ENCODE results near the gene CASP3. TPM values are rescaled to one million over a fixed set of nuclear protein-coding genes. Genes with fewer than 3 reads are reported as not detected.

Gene CASP3
- polyA plus RNA-seq, 4 donors: 37.2 to 66.6 (median 57.8) TPM

DNA sequence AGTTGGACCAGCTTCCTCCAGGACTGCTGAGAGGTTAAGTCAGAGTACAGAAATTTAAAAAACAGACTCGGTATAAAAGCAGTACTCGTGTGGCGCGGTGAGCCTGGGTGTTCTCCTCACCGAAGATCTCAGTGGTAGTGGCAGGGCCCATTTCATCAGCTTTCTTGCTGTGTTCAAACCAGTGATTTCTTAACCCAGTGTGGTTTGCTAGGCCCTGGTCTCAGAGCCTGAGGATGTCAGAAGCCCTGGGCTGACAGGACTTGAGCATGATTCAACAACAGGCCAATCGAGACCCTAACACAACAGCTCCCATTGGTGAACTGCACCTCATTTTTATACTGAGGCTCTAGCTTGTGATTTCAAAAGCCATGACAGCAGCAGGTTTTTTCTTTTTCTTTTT, 23.5 kb upstream of the CASP3 start:
- peaks cover 2 to 32% (median 4%) of the 10 kb centered on the region in 3 donors for H3K36me3 ChIP-seq (ENCODE audit: control insufficient read depth in 3 of 3, insufficient read depth in 2 of 3, low read depth in 1 of 3, low read length in 3 of 3)

DNA sequence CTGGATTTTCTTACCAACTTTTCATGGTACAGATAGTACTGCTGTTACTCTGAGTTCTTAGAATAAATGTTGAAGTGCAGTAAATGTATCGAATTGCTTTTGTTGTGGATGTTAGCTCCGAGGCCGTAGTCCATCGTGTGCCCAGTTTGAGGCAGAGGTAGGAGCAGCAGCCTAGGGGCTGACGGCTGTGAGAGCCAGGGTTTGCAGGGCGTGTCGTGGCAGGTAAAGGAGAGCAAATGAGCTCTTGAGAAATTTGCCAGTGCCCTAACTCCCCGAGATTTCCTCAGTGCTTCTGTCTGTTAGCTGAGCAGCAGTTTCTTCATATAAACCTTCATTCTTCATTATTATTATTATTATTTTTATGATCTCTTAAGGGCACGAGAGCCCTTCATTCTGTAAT, 21.9 kb upstream of the CASP3 start:
- H3K9me3 ChIP-seq (ENCODE audit: control insufficient read depth in 2 of 2, insufficient read depth in 1 of 2, low read depth in 1 of 2, low read length in 1 of 2): no peaks in the 10 kb centered on the region
- peak in 1 of 2 donors; percentile 27 for DNase-seq
- peaks cover 0 to 6% (median 0%) of the 10 kb centered on the region in 3 donors for H3K4me1 ChIP-seq (ENCODE audit: control insufficient read depth in 3 of 3, insufficient read depth in 2 of 3, low read depth in 1 of 3, low read length in 2 of 3)
- no peaks in the 10 kb centered on the region for H3K27me3 ChIP-seq (ENCODE audit: control insufficient read depth in 3 of 3, insufficient read depth in 3 of 3, low read length in 3 of 3)
- peaks cover 2 to 36% (median 4%) of the 10 kb centered on the region in 3 donors for H3K36me3 ChIP-seq (ENCODE audit: control insufficient read depth in 3 of 3, insufficient read depth in 2 of 3, low read depth in 1 of 3, low read length in 3 of 3)
- WGBS, 3 donors: 67 to 80% (median 79%) methylated on average over 9 of the region's 9 CpGs
- FAIRE-seq: no peak
- H3K4me3 ChIP-seq (ENCODE audit: low read depth in 1 of 3, low read length in 3 of 3): no peak overlapping the region
- H3K27ac ChIP-seq (ENCODE audit: low read depth in 1 of 3, low read length in 2 of 3): no peak overlapping the region

More for the DNA sequence above, 23.5 kb upstream of the CASP3 start:
- WGBS, 3 donors: 93 to 96% (median 95%) methylated on average over 6 of the region's 6 CpGs
- no peak overlapping the region for H3K4me3 ChIP-seq (ENCODE audit: low read depth in 1 of 3, low read length in 3 of 3)
- no peaks in the 10 kb centered on the region for H3K4me1 ChIP-seq (ENCODE audit: control insufficient read depth in 3 of 3, insufficient read depth in 2 of 3, low read depth in 1 of 3, low read length in 2 of 3)
- DNase-seq (no peak), FAIRE-seq (no peak)
- H3K27me3 ChIP-seq (ENCODE audit: control insufficient read depth in 3 of 3, insufficient read depth in 3 of 3, low read length in 3 of 3): no peaks in the 10 kb centered on the region
- H3K9me3 ChIP-seq (ENCODE audit: control insufficient read depth in 2 of 2, insufficient read depth in 1 of 2, low read depth in 1 of 2, low read length in 1 of 2): no peaks in the 10 kb centered on the region
- no peak overlapping the region for H3K27ac ChIP-seq (ENCODE audit: low read depth in 1 of 3, low read length in 2 of 3)

DNA sequence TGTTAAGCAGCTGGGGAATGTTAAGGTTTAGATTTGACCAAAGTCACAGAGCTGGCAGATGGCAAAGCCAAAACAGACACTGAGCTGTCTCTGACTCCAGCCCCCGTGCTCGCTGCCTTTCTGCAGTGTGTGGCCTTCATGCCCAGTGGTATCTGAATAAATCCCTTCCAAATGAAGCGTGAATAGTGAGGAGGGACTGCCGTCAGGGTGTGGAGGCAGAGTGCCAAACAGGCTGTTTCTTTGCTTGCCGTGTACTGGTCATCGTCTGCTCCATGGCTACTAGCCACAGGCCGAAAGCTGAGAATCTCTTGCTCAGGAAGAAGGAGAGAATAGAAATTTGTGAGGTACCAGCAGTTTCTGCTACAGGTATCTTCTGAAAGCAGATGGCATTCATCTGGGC, 20.0 kb upstream of the CASP3 start:
- peaks cover under 1 to 37% (median 2%) of the 10 kb centered on the region in 3 donors for H3K36me3 ChIP-seq (ENCODE audit: control insufficient read depth in 3 of 3, insufficient read depth in 2 of 3, low read depth in 1 of 3, low read length in 3 of 3)
- no peak overlapping the region for H3K27ac ChIP-seq (ENCODE audit: low read depth in 1 of 3, low read length in 2 of 3)
- WGBS, 3 donors: 88 to 91% (median 91%) methylated on average over 7 of the region's 7 CpGs
- DNase-seq (no peak), FAIRE-seq (no peak)
- H3K9me3 ChIP-seq (ENCODE audit: control insufficient read depth in 2 of 2, insufficient read depth in 1 of 2, low read depth in 1 of 2, low read length in 1 of 2): no peaks in the 10 kb centered on the region
- H3K4me3 ChIP-seq (ENCODE audit: low read depth in 1 of 3, low read length in 3 of 3): no peak overlapping the region
- no peaks in the 10 kb centered on the region for H3K27me3 ChIP-seq (ENCODE audit: control insufficient read depth in 3 of 3, insufficient read depth in 3 of 3, low read length in 3 of 3)
- peaks cover 0 to 6% (median 0%) of the 10 kb centered on the region in 3 donors for H3K4me1 ChIP-seq (ENCODE audit: control insufficient read depth in 3 of 3, insufficient read depth in 2 of 3, low read depth in 1 of 3, low read length in 2 of 3)

DNA sequence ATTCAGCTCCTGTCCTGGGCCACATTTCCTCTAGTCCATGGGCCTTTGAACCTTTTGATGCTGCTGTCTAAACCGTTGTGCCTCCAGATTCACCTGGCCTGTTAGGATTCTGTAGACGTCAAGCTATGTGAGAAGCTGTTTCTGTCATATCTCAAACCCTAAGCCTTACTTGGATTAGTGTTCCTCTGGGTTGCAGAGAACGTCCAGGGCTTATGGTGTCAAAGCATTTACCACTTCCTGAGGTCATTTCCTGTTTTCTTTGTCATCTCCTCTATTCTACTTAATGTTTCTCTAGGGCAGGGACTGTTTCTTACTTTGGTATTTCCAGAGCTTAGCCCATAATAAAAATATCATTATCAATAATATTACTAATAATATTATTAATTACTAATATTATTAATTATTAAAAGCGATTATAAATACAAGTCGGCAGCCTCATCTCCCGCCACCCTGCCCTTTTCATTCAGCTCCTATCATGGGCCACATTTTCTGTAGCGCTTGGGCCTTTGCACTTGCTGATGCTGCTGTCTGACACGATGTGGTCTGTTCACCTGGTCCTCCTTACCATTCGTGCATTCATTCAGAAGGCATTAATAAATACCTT, 19.4 kb upstream of the CASP3 start:
- H3K36me3 ChIP-seq (ENCODE audit: control insufficient read depth in 3 of 3, insufficient read depth in 2 of 3, low read depth in 1 of 3, low read length in 3 of 3): peaks cover 0 to 33% (median 2%) of the 10 kb centered on the region in 3 donors
- H3K27ac ChIP-seq (ENCODE audit: low read depth in 1 of 3, low read length in 2 of 3): peak overlapping the region in 1 of 3 donors; percentile 22
- H3K27me3 ChIP-seq (ENCODE audit: control insufficient read depth in 3 of 3, insufficient read depth in 3 of 3, low read length in 3 of 3): no peaks in the 10 kb centered on the region
- DNase-seq (peak in 1 of 2 donors; percentile 43), FAIRE-seq (no peak)
- WGBS, 3 donors: 76 to 89% (median 79%) methylated on average over 9 of the region's 9 CpGs
- no peaks in the 10 kb centered on the region for H3K9me3 ChIP-seq (ENCODE audit: control insufficient read depth in 2 of 2, insufficient read depth in 1 of 2, low read depth in 1 of 2, low read length in 1 of 2)
- H3K4me3 ChIP-seq (ENCODE audit: low read depth in 1 of 3, low read length in 3 of 3): no peak overlapping the region
- peaks cover 0 to 6% (median 0%) of the 10 kb centered on the region in 3 donors for H3K4me1 ChIP-seq (ENCODE audit: control insufficient read depth in 3 of 3, insufficient read depth in 2 of 3, low read depth in 1 of 3, low read length in 2 of 3)

DNA sequence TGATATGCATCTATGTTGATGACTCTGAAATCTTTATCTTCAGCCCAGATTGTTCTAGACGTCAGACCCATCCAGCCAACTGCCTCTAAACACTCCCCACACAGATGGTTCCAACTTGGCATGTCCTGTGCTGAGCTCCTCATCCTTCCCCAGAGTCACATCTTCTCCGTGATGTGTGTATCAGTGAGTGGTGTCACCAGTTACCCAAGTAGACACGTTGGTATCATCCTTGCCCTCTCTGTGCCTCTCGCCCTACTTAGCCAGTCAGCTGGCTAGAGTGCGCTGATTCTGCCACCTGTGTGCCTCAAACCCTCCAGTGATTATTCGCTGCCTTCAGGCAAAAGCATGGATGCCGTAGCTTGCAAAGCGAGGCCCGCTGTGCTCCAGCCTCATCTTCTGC, 18.8 kb upstream of the CASP3 start:
- Histone ChIP-seq H3K4me3 (ENCODE audit: low read depth in 1 of 3, low read length in 3 of 3) (no peak overlapping the region), H3K4me1 (ENCODE audit: control insufficient read depth in 3 of 3, insufficient read depth in 2 of 3, low read depth in 1 of 3, low read length in 2 of 3) (peaks cover 0 to 6% (median 0%) of the 10 kb centered on the region in 3 donors), H3K27me3 (ENCODE audit: control insufficient read depth in 3 of 3, insufficient read depth in 3 of 3, low read length in 3 of 3) (no peaks in the 10 kb centered on the region), H3K27ac (ENCODE audit: low read depth in 1 of 3, low read length in 2 of 3) (peak overlapping the region in 1 of 3 donors; percentile 22), H3K9me3 (ENCODE audit: control insufficient read depth in 2 of 2, insufficient read depth in 1 of 2, low read depth in 1 of 2, low read length in 1 of 2) (no peaks in the 10 kb centered on the region), H3K36me3 (ENCODE audit: control insufficient read depth in 3 of 3, insufficient read depth in 2 of 3, low read depth in 1 of 3, low read length in 3 of 3) (peaks cover 0 to 32% (median 2%) of the 10 kb centered on the region in 3 donors)
- FAIRE-seq: no peak
- no peak for DNase-seq
- WGBS, 3 donors: 88 to 93% (median 89%) methylated on average over 9 of the region's 9 CpGs

DNA sequence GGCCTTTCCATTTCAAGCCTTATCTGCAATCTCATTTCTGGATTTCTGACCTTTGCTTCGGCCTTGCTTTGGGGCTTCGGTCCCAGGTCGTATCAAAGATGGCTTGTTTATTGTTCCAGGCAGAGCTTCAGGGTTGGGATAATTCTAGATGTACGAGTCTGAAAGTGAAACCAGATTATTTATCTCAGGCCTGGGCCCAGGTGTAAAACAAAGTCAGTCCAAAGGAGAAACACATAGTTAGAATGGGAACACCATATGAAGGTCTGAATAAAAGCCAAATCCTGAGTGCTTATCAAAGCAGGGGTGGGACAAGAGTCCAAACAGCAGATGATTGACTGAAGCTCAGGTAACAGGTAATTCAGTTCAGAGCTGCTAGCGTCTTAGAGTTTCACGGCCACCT, 17.4 kb upstream of the CASP3 start:
- H3K4me3 ChIP-seq (ENCODE audit: low read depth in 1 of 3, low read length in 3 of 3): peak overlapping the region in 1 of 3 donors; percentile 8
- DNase-seq (peak; percentile 79 to 96), FAIRE-seq (no peak)
- WGBS, 3 donors: 19 to 54% (median 41%) methylated on average over 6 of the region's 6 CpGs
- H3K9me3 ChIP-seq (ENCODE audit: control insufficient read depth in 2 of 2, insufficient read depth in 1 of 2, low read depth in 1 of 2, low read length in 1 of 2): no peaks in the 10 kb centered on the region
- peaks cover 0 to 6% (median 0%) of the 10 kb centered on the region in 3 donors for H3K4me1 ChIP-seq (ENCODE audit: control insufficient read depth in 3 of 3, insufficient read depth in 2 of 3, low read depth in 1 of 3, low read length in 2 of 3)
- H3K27me3 ChIP-seq (ENCODE audit: control insufficient read depth in 3 of 3, insufficient read depth in 3 of 3, low read length in 3 of 3): no peaks in the 10 kb centered on the region
- peak overlapping the region; percentile 60 to 87 (median 86) for H3K27ac ChIP-seq (ENCODE audit: low read depth in 1 of 3, low read length in 2 of 3)
- peaks cover 0 to 20% (median 0%) of the 10 kb centered on the region in 3 donors for H3K36me3 ChIP-seq (ENCODE audit: control insufficient read depth in 3 of 3, insufficient read depth in 2 of 3, low read depth in 1 of 3, low read length in 3 of 3)

DNA sequence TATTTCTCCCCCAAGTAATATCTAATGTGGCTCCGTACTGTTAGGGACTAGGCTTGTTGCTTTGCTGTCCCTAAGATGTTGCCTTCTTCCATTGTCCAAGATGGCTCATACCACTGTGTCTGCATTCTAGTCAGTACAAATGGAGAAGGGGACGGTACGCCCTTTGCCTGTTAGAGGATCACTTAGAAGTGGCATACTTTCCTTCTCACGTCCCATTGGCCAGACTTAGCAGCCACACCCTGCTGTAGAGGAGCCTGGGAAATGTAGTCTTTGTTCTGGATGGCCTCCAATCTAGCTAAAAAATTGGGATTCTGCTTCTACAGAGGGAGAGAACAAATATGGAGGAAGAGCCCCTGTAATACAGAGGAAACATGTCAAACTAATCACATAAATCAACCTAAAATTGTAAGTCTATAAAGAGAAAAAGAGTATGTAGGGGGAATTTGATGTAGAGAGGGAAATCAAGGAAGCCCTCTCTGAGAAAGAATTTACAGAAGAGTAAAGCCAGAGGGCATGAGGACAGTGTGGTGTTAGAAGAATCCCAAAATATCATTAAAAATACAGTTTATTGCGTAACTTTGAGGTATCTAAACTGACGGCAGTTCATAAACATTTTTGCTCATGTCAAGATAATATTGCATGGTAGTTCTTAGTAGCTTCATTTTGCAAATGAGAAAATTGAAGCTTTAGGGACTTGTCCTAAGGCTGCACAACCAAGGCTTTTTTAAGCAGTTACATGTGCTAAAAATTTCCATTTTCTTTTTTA, 15.4 kb upstream of the CASP3 start:
- whole genome bisulfite sequencing, 3 donors: 66 to 75% (median 71%) methylated on average over 6 of the region's 6 CpGs
- FAIRE-seq: no peak
- Histone ChIP-seq H3K4me3 (ENCODE audit: low read depth in 1 of 3, low read length in 3 of 3) (no peak overlapping the region), H3K9me3 (ENCODE audit: control insufficient read depth in 2 of 2, insufficient read depth in 1 of 2, low read depth in 1 of 2, low read length in 1 of 2) (no peaks in the 10 kb centered on the region), H3K27me3 (ENCODE audit: control insufficient read depth in 3 of 3, insufficient read depth in 3 of 3, low read length in 3 of 3) (no peaks in the 10 kb centered on the region), H3K4me1 (ENCODE audit: control insufficient read depth in 3 of 3, insufficient read depth in 2 of 3, low read depth in 1 of 3, low read length in 2 of 3) (peaks cover 0 to 6% (median 0%) of the 10 kb centered on the region in 3 donors), H3K27ac (ENCODE audit: low read depth in 1 of 3, low read length in 2 of 3) (no peak overlapping the region), H3K36me3 (ENCODE audit: control insufficient read depth in 3 of 3, insufficient read depth in 2 of 3, low read depth in 1 of 3, low read length in 3 of 3) (peaks cover 0 to 21% (median 0%) of the 10 kb centered on the region in 3 donors)
- DNase-seq: peak in 1 of 2 donors; percentile 31

DNA sequence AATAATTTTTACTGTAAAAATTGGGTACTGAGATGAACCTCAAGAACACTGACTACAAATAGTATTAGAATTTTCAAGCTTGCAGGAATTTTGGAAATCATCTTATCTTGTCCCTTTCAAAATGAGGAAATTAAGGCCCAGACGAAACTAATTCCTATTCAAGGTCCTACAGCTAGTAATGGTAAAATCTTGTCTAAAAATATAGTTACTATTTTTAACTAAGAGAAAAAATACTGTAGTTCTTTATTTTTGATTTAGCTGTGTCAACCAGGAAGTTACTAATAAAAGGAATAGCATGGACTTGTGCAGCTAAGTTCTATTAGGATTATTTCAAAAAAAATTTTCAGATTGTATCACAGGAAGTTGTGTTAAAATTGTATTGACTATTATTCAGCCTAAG, 13.0 kb upstream of the CASP3 start:
- Histone ChIP-seq H3K4me3 (ENCODE audit: low read depth in 1 of 3, low read length in 3 of 3) (no peak overlapping the region), H3K9me3 (ENCODE audit: control insufficient read depth in 2 of 2, insufficient read depth in 1 of 2, low read depth in 1 of 2, low read length in 1 of 2) (no peaks in the 10 kb centered on the region), H3K36me3 (ENCODE audit: control insufficient read depth in 3 of 3, insufficient read depth in 2 of 3, low read depth in 1 of 3, low read length in 3 of 3) (peaks cover 0 to 10% (median 0%) of the 10 kb centered on the region in 3 donors), H3K27ac (ENCODE audit: low read depth in 1 of 3, low read length in 2 of 3) (no peak overlapping the region), H3K27me3 (ENCODE audit: control insufficient read depth in 3 of 3, insufficient read depth in 3 of 3, low read length in 3 of 3) (no peaks in the 10 kb centered on the region), H3K4me1 (ENCODE audit: control insufficient read depth in 3 of 3, insufficient read depth in 2 of 3, low read depth in 1 of 3, low read length in 2 of 3) (peaks cover 0 to 3% (median 0%) of the 10 kb centered on the region in 3 donors)
- no peak for DNase-seq
- peak; percentile 78 for FAIRE-seq
- WGBS, 3 donors: 72 to 92% (median 92%) methylated on average over 1 of the region's 1 CpG
